GM21723 (cell line): ENCODE data around the gene NUDT3.
"Not testable (repeated sequence)": the region's sequence is repeated elsewhere in the genome, so short reads cannot be mapped to it uniquely, and the experiment has no call there.

ENCODE experiments used
- ATAC-seq: cut with Tn5 transposase; IDR thresholded peaks from one replicate; pipeline ENCODE4 v1.9.1; 2021; ENCODE audit warnings: mild to moderate bottlenecking, moderate library complexity; ENCODE audit not compliant: unreplicated experiment

NUDT3 gene

GRCh38 chr6:34392497-34393190 lies at the start of gene NUDT3:
TSS of gene NUDT3 (minus strand) at chr6:34392669. CDS start at chr6:34392362, 307 bp downstream.
- ATAC-seq = peak; percentile 82

GRCh38 chr6:34441526-34441925 lies 49.1 kb upstream of the NUDT3 start:
- ATAC-seq = no peak

- ATAC-seq = no peak
Observed at GRCh38 chr6:34439442-34439841, 47.0 kb upstream of the NUDT3 start.

- ATAC-seq = no peak
Observed at GRCh38 chr6:34438705-34439104, 46.2 kb upstream of the NUDT3 start.

- ATAC-seq = no peak
Observed at GRCh38 chr6:34437644-34437970, 45.1 kb upstream of the NUDT3 start.

GRCh38 chr6:34436803-34437643 lies 44.6 kb upstream of the NUDT3 start:
- ATAC-seq = no peak

- ATAC-seq = no peak
Observed at GRCh38 chr6:34435916-34436315, 43.4 kb upstream of the NUDT3 start.

GRCh38 chr6:34425498-34426410 lies 33.3 kb upstream of the NUDT3 start, which contains the start of gene RPS10:
TSS of gene RPS10 (minus strand) at chr6:34426069. CDS start at chr6:34425221, 848 bp downstream.
- ATAC-seq = peak; percentile 77

- ATAC-seq = peak; percentile 15
Observed at GRCh38 chr6:34425132-34425497, 32.6 kb upstream of the NUDT3 start.

- ATAC-seq = no peak
Observed at GRCh38 chr6:34424200-34425131, 32.0 kb upstream of the NUDT3 start.

- no peak for ATAC-seq
Observed at GRCh38 chr6:34423254-34423653, 30.8 kb upstream of the NUDT3 start.

- ATAC-seq = no peak
Observed at GRCh38 chr6:34418367-34418766, 25.9 kb upstream of the NUDT3 start.

GRCh38 chr6:34416877-34417371 lies 24.5 kb upstream of the NUDT3 start:
- no peak for ATAC-seq

GRCh38 chr6:34414999-34415858 lies 22.8 kb upstream of the NUDT3 start:
- ATAC-seq = no peak

GRCh38 chr6:34412643-34413214 lies 20.3 kb upstream of the NUDT3 start:
- no peak for ATAC-seq

GRCh38 chr6:34412016-34412415 lies 19.5 kb upstream of the NUDT3 start:
- ATAC-seq = no peak

- ATAC-seq = not testable (repeated sequence)
Observed at GRCh38 chr6:34407915-34408314, 15.4 kb upstream of the NUDT3 start.

GRCh38 chr6:34396518-34396917 lies 4.0 kb upstream of the NUDT3 start:
- ATAC-seq = no peak

- ATAC-seq = no peak
Observed at GRCh38 chr6:34393966-34394305, 1.5 kb upstream of the NUDT3 start.
